Retina (tissue), 1 donor: ENCODE data around the gene ERGIC3.

Experiments used
- DNase-seq: peaks from one replicate; pipeline ENCODE4 v3.0.0-alpha.2; 2016

Gene ERGIC3

DNA sequence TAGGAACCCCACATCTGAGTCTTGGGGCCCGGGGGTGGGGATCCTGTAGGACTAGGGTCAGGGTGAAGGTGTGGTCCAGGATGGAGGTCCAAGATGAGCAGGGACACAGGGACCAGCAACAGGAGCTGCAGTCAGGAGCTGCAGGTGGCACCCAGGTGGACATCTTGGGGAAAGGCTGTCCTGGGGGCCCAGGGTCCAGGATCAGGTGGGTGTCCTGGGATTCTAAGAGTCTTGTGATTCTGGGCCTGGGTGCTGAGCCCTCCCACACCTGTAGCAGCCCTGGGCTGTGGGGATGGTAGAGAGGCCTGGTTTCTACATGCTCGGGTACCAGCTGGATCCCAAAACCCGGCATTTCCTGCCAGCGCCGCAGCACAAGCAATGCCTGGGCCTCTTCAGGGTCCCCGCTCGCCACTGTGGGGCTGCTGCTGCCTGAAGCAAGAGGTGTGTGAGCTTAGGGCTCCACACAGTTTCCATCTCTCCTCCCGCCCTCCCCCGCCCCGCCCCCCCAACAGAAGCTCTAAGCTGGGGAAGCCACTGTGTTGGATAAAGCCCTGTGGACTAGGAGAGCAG, 20.7 kb downstream of the ERGIC3 start:
- no peak for DNase-seq

DNA sequence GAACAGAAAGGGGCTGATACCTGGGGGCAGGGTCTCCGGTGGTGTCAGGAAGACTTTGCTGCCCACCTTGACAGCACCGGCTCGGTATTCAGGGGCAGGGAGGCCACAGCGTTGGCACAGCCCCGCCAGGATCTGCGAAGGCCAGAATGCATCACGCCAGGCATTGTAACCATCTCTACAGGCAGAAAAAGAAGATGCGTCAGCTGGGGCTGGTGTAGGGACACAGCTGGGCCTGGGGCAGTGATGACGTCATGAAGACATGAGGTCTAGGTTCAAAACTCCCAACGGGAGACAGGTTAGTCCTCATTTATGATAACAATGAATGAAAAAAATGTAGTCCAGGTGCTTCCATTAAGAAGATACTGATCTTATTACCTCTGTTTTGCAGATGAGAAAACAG, 22.0 kb downstream of the ERGIC3 start:
- DNase-seq, result no peak

DNA sequence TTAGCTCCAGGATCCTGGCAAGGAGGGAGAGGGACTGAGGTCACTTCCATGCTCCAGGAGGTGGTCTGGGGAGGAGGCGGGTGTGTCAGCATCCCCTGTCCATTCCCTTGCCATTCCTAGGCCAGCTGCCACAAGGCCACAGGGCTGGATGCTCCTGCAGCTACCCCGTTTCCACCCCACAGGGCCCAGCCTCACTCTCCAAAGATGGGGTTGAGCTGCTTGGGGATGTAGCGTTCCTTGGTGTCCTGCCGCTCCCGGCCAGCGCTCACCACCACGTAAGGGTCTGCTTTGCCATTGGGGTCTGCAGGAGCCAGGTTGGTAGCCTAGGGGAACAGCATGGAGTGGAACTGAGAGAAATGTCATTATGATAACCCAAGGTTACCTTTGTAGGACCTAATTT, 23.0 kb downstream of the ERGIC3 start:
- no peak for DNase-seq

DNA sequence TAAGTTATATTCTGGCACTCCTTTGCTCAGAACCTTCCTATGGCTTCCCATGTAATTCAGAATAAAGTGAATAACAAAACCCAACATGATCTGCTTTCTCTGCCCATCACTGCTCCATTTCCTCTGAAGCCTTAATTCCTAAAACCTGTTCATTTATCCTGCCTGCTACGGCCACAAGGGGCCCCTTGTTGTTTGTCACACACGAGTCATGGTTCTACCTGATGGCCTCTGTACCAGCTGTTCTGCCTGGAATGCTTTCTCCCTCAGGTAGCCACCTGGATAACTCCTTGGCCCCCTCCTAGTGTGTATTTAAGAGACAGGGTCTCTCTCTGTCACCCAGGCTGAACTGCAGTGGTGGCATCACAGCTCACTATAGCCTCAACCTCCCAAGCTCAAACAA, 26.8 kb downstream of the ERGIC3 start:
- DNase-seq, result no peak

DNA sequence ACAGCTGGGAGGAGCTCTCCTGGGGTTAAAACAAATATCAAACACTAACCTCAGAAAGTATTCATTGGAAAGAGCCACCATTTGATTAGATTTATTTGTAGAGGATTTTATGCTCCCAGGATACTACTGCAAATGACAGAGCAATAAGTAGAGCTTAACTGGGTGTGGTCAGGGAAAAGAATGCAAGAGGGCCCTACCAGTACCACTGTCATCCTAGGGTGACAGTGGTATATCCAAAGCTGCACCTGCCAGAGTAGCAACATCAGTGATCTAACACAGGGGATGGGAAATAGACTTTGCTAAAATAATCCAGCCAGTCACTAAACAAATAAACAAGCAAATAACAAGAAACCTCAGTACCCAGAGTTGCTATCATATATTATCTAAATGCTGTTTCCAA, 29.7 kb downstream of the ERGIC3 start:
- DNase-seq, result no peak

DNA sequence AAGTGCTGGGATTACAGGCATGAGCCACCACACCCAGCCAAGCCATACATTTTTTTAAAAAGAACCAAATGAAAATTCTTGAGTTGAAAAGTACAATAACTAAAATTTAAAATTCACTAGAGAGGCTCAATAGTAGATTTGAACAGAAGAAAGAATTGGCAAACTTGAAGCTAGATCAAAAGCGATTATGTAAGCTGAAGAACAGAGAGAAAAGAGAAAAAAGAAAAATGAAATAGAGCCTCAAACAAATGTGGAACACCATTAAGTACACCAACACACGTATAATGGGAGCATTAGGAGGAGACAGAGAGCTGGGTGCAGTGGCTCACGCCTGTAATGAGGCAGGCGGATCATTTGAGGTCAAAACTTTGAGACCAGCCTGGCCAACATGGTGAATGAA, 31.0 kb downstream of the ERGIC3 start:
- no peak for DNase-seq

DNA sequence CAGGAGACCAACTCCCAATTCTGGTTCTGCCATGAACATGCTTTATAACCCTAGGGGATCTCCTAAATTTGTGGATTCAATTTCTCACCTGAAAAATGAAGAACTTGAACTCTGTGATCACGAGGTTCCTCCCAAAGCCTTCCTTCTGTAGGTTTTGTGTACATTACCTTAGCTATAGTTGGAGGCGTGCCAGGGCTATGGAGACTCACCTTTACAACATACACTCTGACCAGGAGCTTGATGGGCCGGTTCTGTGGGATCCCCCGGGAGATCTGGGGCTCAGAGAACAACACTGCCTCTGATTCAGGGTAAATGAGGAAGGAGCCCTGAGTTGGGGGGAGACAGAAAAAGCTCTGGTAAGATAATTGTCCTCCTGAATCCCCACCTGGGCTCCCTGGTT, 34.1 kb downstream of the ERGIC3 start:
- no peak for DNase-seq

DNA sequence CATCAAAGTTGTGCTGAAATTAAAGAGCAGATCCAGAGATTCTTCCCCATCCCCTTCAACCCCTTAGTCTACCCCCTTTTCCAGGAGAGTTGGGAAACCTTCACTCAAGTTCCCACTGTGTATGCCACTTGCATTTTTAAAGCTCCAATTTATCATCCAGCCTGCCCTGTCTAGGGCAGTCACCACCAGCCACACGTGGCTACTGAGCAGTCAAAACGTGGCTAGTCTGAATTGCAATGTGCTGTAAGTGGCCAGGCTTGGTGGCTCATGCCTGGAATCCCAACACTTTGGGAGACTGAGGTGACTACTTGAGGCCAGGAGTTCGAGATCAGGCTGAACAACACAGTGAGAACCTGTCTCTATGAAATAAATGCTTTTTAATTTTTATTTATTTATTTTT, 34.9 kb downstream of the ERGIC3 start:
- no peak for DNase-seq

DNA sequence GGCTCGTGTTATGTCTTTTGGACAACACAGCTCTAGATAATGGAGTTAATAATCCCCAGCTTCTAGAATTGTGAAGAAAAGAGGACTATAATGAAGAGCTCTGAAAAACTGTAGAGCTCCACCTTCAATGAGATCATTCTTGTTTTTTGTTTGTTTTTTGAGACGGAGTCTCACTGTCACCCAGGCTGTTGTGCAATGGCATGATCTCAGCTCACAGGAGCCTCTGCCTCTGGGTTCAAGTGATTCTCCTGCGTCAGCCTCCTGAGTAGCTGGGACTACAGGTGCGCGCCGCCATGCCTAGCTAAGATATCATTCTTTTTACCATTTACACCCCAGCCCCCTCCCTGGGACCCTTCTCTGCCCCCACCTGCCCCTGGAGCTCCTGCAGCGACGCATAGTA, 36.6 kb downstream of the ERGIC3 start:
- no peak for DNase-seq

DNA sequence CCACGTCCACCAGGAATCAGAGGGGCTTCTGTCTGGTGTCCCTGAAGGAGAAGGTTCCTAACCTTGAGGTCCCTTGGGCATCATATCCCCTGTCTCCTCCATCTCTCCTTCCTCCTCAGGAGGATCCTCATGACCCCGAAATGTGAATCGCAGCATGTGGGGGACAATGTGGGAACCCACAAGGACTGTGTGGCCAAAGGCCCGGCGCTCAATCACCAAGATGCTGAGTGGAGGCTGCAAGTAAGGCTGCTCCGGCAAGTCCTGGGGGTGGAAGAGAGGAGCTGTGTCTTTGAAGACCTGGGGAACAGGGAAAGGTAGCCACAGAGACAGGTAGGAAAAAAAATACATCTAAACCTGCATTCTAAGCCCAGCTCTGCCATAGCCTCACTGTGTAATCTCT, 37.3 kb downstream of the ERGIC3 start:
- no peak for DNase-seq

DNA sequence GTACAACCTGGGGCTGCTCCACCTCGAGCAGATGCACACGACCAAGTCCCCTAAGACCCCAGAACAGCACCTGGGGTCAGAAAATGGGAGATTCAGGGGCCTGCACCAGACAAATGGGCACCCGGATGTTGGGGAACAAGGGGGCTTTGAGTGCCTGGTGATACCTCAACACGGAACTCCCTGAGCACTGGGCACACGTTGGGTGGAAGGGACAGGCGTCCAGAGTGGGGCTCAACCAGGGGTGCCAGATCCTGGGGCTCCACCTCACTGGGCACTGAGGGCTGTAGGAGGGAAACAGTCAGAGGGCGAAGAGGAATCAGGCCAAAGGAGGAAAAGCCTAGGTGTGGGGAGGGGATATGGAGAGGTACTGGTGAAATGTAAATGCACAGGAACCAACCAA, 40.3 kb downstream of the ERGIC3 start:
- DNase-seq, result no peak

DNA sequence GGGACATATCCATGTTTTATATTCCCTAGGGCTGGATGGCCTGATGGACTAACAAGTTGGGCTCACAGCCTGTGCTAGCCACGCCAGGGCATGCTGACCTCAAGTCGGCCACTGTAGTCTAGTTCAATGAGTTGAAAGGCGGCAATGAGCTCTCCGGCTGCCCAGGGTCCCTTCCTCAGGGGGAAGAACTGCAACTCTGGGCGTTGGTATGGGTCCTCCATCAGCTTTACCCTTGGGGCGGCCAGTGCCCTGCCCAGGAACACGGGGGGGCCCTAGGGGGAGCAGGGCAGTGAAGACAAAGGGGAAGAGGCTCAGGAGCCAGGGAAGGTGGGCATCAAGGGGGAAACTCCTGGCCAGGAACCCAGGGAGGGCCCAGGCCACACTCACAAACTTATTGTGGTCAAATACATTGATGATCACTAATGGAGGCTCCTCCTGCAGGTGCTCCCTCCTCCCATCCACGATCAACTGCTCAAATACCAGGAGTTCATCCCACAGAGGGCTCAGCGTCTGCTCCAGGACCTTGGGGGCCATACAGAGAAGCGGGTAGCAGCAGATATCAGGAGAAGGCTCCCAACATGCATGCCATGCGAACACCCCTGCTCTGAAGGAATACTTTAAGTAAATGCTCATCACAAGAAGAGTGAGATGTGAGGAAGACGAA, 41.0 kb downstream of the ERGIC3 start:
- no peak for DNase-seq

DNA sequence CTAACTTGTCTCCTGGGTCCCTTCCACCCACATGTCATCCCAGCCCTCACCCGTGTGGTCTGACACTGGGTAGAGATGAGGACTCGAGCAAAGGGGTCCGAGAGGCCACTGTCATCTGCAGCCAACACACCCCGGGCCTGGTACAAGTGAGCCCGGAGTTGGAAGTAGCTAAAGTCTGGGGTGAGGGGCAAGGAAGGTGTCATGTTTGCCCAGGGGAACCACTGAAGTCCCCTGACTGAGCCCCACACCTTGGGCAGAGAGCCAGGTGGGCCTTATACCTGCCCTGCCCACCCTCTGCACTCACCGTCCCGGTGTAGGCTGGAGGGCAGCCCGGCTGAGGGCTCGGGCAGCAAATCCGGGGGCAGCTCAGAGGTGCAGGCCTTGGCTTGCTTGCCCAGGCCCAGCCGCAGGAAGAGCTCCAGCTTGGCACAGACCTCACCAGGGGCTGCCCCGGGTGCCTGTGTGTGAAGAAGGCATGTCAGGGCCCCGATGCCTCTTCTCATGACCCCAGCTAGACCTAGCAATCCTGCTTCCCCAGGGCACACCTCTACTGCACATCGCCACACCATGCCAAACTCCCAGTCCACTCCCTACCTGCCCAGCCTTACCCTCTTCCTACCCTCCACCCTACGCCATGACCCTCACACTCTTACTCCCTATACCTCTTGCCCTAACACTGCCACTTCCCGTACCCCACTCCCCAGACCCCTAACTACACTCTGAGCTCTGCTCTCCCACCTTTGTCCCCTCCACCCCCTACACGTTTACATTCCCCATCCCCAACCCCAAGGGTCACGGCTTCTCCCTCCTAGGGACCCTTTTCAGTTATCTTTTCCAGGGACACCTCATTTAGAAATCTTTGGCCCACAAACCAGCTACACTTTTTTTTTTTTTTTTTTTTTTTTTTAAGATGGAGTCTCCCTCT, 42.0 kb downstream of the ERGIC3 start:
- no peak for DNase-seq

DNA sequence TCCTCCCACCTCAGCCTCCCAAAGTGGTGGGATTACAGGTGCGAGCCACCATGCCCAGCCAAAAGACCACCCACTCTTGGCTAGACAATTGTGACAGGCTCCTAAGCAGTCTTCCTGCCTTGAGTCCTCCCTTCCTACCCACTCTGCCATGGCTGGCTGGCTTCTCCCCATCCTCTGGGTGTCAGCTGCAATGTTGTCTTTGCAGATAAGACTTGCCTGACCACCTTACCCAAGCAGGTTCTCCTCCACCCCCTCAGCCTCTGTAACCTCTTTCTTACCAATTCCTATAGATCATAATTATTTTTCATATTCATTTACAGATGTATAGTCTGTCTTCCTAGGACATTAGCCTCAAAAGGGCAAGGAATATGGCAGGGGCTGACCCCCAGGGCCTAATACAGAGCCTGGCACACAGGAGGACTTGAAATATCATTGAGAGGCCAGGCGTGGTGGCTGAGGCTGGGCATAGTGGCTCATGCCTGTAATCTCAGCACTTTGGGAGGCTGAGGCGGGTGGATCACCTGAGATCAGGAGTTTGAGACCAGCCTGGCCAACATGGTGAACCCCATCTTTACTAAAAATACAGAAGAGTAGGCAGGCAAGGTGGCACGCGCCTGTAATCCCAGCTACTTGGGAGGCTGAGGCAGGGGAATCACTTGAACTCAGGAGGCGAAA, 45.0 kb downstream of the ERGIC3 start:
- no peak for DNase-seq

DNA sequence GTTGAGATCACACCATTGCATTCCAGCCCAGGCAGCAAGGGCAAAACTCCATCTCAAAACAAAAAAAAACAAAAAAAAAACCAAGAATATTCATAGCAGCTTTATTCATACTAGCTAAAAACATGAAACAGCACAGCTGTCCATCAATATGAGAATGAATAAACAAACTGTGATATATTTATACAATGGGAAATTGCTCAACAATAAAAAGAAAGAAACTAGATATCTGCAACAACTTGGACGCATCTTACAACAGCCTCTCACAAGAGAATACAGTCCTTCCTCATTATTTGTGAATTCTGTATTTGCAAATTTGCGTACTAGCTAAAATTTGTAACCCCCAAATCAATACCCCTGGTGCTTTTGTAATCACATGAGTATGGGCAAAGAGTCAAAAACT, 45.6 kb downstream of the ERGIC3 start:
- no peak for DNase-seq

DNA sequence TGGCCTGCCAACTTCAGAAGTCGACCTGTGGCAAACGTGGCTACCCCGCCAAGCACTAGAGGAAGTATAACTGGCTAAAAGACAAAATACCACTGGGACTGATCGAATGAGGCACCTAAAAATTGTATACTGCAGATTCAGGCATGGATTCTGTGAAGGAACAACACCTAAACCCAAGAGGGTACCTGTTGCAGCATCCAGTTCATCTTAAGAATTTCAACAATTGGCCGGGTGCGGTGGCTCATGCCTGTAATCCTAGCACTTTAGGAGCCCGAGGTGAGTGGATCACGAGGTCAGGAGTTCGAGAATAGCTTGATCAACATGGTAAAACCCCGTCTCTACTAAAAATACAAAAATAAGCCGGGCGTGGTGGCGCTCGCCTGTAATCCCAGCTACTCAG, 46.5 kb downstream of the ERGIC3 start:
- DNase-seq, result no peak

DNA sequence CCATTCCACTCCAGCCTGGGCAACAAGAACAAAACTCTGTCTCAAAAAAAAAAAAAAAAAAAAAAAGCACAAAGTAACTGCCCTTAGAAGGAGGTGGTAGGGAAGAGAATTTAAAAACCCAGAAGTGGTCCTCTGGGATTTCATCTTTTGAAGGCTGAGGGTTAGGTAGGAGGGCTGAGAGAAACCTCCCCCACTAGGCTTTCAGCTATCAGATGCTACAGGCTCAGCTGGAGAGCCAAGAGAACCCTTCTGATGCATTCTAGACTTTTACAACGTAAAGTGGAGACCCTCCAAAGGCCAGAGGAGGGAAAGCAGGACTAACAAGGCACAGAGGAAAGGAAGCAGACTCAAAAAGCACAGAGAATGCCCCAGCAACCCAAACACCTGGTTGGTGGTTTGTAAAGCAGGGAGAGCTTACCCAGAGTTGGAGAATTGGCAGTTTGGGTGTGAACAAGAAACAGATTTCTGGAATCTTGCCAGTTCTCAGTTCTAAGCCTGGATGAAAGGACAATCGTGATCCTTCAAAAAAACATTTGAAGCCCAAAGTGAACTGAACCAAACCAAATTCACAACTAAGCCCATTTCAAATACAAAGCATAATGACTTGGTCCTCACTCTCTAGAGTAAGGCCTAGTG, 50.6 kb downstream of the ERGIC3 start:
- no peak for DNase-seq

DNA sequence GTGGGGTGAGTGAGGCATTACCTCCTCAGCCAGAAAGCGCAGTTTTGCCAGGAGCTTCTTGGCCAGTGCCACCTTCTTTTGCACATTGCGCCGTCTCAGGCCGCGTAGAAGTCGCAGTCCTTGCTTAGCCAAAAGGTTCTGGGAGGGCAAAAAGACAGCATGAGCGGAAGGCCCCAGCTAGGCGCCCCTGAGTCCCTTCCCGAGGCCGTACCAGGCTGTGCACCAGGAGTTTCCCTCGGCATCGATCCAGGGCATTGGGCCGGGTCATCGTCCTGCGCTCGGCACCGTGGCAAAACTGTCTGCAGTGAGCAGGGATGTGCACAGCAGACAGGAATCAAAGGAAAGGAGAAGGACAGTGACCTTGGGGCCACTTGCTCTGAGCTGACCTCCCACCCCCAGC, 53.6 kb downstream of the ERGIC3 start:
- no peak for DNase-seq

DNA sequence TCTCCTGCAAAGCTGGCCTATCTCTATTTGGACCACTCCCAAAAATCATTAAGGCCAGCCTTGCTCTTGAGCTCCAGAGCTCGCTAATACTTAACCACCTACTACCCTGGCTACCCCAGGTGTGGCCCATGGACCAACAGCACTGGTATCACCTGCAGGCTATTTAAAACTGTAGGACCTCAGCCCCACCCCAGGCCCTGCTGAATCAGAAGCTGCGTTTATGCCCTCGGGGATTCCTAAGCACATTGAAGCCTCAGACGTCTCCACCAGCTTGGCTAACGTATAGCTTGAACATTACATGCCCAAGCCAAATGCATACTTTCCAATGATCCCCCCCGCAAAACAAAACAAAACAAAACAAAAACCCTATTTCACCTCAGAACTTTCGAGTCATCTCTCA, 54.0 kb downstream of the ERGIC3 start:
- no peak for DNase-seq

DNA sequence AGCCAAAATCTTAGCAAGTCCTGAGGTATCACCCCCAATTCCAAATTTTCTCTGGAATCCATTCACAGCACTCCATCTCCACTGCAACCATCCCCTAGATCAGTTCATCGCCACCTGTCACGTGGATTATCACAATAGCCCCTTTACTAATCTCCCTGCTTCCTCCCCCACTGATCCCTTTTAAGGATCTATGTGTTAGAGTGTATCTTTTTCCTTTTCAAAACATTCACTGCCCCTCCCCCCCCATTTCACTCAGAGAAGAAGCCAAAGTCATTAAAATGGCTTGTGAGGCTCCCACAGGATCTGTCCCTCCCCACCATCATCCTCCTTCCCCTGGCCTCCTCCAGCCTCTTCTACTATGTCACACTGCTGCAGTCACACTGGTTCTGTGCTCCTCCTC, 55.3 kb downstream of the ERGIC3 start:
- no peak for DNase-seq

DNA sequence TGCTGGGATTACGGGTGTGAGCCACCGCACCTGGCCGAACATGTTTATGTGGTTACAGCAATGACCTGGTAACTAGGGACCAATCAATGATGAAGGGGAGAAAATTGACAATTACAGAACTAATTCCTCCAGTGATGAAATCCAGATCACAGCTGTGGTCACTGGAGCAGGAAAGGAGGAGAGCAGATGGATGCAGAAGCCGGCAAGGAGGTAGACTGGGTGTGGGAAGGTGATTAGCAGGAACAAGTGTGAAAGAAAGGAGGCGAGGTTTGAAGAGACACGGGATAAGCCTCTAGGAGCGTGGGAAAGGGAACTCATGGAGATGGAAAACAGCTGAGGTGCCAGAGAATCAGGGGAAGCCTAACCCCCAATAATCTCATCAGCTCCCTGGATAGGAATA, 56.6 kb downstream of the ERGIC3 start:
- DNase-seq, result no peak

DNA sequence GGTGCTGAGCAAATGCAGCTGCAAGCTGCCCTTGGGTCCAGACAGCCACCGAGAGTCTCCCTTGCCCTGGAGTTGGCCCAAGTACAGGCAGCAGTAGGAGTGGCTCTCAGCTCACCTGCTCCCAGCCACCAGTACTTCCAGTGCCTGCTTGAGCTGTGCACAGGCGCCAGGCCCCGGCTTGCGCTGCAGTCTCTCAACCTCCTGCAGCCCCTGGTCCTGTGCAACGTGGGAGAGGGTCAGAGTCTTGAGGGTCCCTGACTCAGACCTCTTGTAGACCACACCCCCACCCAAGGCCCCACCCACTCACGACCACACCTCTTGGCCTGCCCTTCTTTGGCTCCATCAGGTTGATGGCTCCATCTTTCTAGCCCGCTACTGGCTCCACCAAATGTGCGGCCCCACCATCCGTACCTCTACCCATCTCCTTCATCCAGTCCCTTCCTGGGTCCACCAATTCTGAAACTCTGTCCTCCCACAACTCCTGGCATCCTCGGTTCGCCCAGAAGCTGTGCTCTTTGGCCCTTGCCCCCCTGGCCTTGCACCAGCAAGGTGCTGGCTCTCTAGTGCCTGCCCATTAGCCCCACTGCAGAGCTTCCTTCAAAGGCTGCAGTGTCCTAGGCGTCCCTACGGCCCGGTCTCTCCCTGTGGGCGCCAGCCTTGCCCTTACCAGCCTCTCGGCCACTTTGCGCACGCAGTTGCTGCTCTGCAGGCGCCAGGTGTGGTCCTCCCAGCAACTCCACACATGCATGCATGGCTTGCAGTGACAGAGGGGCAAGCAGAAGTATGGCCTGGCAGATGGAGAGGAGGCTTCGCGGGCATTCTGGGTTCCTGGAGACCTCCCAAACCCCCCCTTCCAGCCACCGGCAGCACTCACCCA, 57.3 kb downstream of the ERGIC3 start:
- no peak for DNase-seq
